Measurements from ENCODE around the gene CBX6. TPM values are rescaled to one million over a fixed set of nuclear protein-coding genes. Genes with fewer than 3 reads are reported as not detected.

Gene CBX6
- total RNA-seq, 1 experiment from 2014 or later: 90.0 TPM

DNA sequence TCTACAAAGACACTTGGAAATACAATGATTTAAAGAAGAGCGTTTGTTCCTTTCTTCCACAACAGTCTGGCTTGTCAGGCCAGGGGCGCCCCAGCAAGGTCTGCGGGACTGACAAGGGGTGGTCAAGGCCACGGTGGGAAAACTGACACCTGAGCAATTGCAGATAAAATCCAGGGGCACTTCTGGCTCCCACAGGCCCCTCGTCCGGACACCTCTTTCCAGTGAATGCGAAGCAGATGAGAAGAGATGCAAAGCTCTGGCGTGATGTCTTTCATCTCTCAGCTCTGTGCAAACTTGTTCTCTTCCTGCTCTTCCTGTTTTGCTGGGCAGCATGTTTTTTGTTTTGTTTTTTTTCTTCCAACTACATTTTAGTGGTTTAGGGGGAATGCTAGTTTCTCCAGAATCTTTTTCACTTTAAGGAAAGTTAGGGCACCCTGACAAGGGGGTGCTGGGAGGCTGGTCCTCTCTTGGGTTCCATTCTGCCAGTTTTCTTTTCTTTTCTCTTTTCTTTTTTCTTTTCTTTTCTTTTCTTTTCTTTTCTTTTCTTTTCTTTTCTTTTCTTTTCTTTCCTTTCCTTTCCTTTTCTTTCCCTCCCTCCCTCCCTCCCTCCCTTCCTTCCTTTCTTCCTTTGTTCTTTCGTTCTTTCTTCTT lies 11.1 kb upstream of the CBX6 start:
- no peak overlapping the region for H3K4me3 ChIP-seq (replicated peaks in 1 of 2; ENCODE audit: low read depth in 1 of 2, low read length in 2 of 2)
- H3K9me2 ChIP-seq (ENCODE audit: insufficient read depth): no peaks in the 10 kb centered on the region
- DNase-seq (ENCODE audit: low read depth, low spot score): no peak
- no peak overlapping the region for H2AFZ ChIP-seq (ENCODE audit: low read depth, low read length, poor library complexity, severe bottlenecking)
- TF ChIP-seq POLR2A (IDR thresholded peaks at IDR 0.05; ENCODE audit: borderline replicate concordance, extremely low read depth, insufficient read depth, insufficient read length): no peak
- TF ChIP-seq TCF7L2 (IDR thresholded peaks at IDR 0.05; ENCODE audit: borderline replicate concordance, extremely low read depth, insufficient read depth, insufficient read length): no peak
- no peak for TF ChIP-seq SRF (IDR thresholded peaks at IDR 0.05; ENCODE audit: low read depth)
- no peak for TF ChIP-seq EGR1 (IDR thresholded peaks at IDR 0.05; ENCODE audit: low read depth)
- no peaks in the 10 kb centered on the region for H3K36me3 ChIP-seq (ENCODE audit: control insufficient read depth in 1 of 2, insufficient read depth in 2 of 2, low read length in 2 of 2)
- BruUV-seq (replicated peaks): no TSS peak
- no peaks in the 10 kb centered on the region for H4K20me1 ChIP-seq (ENCODE audit: insufficient read depth)
- peaks cover 0 to 2% of the 10 kb centered on the region in 2 experiments; a peak in 1 of 4 replicates for H3K4me1 ChIP-seq (ENCODE audit: control insufficient read depth in 1 of 2, insufficient read depth in 2 of 2, low read length in 2 of 2)
- no peaks in the 10 kb centered on the region for H3K79me2 ChIP-seq (ENCODE audit: insufficient read depth, low read length)
- ATAC-seq: no peak
- H3K9me3 ChIP-seq (ENCODE audit: control insufficient read depth in 1 of 2, insufficient read depth in 1 of 2, low read depth in 1 of 2, low read length in 2 of 2): no peaks in the 10 kb centered on the region
- intact Hi-C loops (cut with micrococcal nuclease): no loop called here
- no peaks in the 10 kb centered on the region for H3K27me3 ChIP-seq (ENCODE audit: insufficient read depth, low read length)
- H3K4me2 ChIP-seq (ENCODE audit: low read length): no peak overlapping the region
- no peak overlapping the region for H3K27ac ChIP-seq (ENCODE audit: low read depth, low read length)
- RAD21 ChIA-PET (ENCODE audit: low non-redundant PET in 1 of 2, low total read pairs in 2 of 2, uncharacterized antibody in 2 of 2, unreplicated experiment in 2 of 2): no interaction called here
- CTCF ChIA-PET: interaction anchor here (1.2 kb wide), 1 partner anchor 13 kb away, joined by 3 read pairs; no protein-coding TSS in a partner anchor
- POLR2A ChIA-PET: no interaction called here
- H3K9ac ChIP-seq (ENCODE audit: low read length): no peak overlapping the region

DNA sequence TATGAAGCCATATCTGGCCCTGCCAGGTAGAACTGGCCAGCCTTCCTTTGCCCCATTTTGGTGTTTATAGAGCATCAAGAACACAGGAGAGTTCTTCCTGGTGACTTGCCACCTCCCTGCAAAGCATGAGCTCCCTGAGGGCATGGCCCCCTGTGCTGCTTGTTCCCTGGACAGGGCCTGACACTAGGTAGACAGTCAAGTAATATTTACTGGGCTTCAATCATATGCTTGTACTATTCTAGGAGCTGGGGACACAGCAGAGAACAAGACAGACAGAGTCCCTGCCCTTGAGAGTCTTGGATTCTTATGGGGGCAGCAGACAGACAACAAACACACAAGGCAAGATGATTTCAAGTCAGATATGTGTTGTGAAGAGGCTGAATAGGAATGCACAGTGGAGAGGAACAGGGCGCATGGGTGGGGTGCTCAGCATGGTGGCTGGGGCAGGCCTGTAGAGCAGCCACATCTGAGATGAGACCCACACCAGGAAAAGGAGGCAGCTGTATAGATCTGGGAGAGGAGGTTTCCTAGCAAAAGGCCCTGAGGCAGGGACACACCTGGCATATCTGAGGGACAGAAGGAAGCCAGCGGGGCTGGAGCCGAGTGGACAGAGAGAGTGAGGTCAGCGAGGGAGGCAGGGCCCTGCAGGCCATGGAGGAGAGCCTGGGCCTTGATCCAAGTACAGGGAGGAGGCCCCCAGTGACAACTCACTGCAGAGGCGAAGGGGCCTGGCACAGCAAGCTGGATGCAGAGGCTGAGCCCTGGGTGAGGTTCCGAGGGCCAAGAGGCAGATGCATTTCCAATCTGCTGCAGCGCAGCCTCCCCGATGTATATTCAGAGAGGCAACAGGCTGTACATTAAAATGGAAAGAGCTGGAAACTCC lies 10.2 kb upstream of the CBX6 start:
- no TSS peak for BruUV-seq (replicated peaks)
- TF ChIP-seq CEBPB (IDR thresholded peaks at IDR 0.05; ENCODE audit: low read depth) (no peak), SIN3A (IDR thresholded peaks at IDR 0.05; ENCODE audit: low read depth) (no peak), EZH2 (IDR thresholded peaks at IDR 0.05) (no peak), EZH2phosphoT487 (IDR thresholded peaks at IDR 0.05; ENCODE audit: borderline replicate concordance) (no peak), ELF1 (IDR thresholded peaks at IDR 0.05; ENCODE audit: borderline replicate concordance, low read depth) (no peak), JUND (IDR thresholded peaks at IDR 0.05) (no peak), YY1 (IDR thresholded peaks at IDR 0.05; ENCODE audit: extremely low read depth, insufficient replicate concordance, low read depth, low read length) (no peak), RAD21 (IDR thresholded peaks at IDR 0.05; ENCODE audit: low read depth) (no peak), SP1 (IDR thresholded peaks at IDR 0.05; ENCODE audit: low read depth) (no peak), POLR2AphosphoS5 (IDR thresholded peaks at IDR 0.05; ENCODE audit: low read depth, low read length) (no peak), ZNF274 (IDR thresholded peaks at IDR 0.05; ENCODE audit: low read depth, low read length) (no peak), CBX3 (IDR thresholded peaks at IDR 0.05; ENCODE audit: low read depth) (no peak)
- TF ChIP-seq, protein P1, sequence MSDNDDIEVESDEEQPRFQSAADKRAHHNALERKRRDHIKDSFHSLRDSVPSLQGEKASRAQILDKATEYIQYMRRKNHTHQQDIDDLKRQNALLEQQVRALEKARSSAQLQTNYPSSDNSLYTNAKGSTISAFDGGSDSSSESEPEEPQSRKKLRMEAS (IDR thresholded peaks at IDR 0.05): no peak
- TF ChIP-seq, protein P2, sequence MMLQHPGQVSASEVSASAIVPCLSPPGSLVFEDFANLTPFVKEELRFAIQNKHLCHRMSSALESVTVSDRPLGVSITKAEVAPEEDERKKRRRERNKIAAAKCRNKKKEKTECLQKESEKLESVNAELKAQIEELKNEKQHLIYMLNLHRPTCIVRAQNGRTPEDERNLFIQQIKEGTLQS (IDR thresholded peaks at IDR 0.05): no peak
- TF ChIP-seq, protein P3, sequence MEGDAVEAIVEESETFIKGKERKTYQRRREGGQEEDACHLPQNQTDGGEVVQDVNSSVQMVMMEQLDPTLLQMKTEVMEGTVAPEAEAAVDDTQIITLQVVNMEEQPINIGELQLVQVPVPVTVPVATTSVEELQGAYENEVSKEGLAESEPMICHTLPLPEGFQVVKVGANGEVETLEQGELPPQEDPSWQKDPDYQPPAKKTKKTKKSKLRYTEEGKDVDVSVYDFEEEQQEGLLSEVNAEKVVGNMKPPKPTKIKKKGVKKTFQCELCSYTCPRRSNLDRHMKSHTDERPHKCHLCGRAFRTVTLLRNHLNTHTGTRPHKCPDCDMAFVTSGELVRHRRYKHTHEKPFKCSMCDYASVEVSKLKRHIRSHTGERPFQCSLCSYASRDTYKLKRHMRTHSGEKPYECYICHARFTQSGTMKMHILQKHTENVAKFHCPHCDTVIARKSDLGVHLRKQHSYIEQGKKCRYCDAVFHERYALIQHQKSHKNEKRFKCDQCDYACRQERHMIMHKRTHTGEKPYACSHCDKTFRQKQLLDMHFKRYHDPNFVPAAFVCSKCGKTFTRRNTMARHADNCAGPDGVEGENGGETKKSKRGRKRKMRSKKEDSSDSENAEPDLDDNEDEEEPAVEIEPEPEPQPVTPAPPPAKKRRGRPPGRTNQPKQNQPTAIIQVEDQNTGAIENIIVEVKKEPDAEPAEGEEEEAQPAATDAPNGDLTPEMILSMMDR (IDR thresholded peaks at IDR 0.05 in 2 of 3, conservative IDR thresholded peaks at IDR 0.05 in 1 of 3; ENCODE audit: borderline replicate concordance in 1 of 3, insufficient read depth in 1 of 3, low read depth in 2 of 3, low read length in 2 of 3): no peak

More for the DNA sequence above, 10.2 kb upstream of the CBX6 start:
- Histone ChIP-seq H3K36me3 (ENCODE audit: control insufficient read depth in 1 of 2, insufficient read depth in 2 of 2, low read length in 2 of 2) (no peaks in the 10 kb centered on the region), H3K9me3 (ENCODE audit: control insufficient read depth in 1 of 2, insufficient read depth in 1 of 2, low read depth in 1 of 2, low read length in 2 of 2) (no peaks in the 10 kb centered on the region), H3K4me1 (ENCODE audit: control insufficient read depth in 1 of 2, insufficient read depth in 2 of 2, low read length in 2 of 2) (peaks cover 0 to 2% of the 10 kb centered on the region in 2 experiments; a peak in 1 of 4 replicates), H3K79me2 (ENCODE audit: insufficient read depth, low read length) (no peaks in the 10 kb centered on the region), H3K9ac (ENCODE audit: low read length) (no peak overlapping the region), H3K27me3 (ENCODE audit: insufficient read depth, low read length) (no peaks in the 10 kb centered on the region), H3K9me2 (ENCODE audit: insufficient read depth) (no peaks in the 10 kb centered on the region), H3K27ac (ENCODE audit: low read depth, low read length) (no peak overlapping the region), H3K4me2 (ENCODE audit: low read length) (no peak overlapping the region), H3K4me3 (replicated peaks in 1 of 2; ENCODE audit: low read depth in 1 of 2, low read length in 2 of 2) (no peak overlapping the region), H4K20me1 (ENCODE audit: insufficient read depth) (no peaks in the 10 kb centered on the region), H2AFZ (ENCODE audit: low read depth, low read length, poor library complexity, severe bottlenecking) (no peak overlapping the region)
- ATAC-seq: no peak
- POLR2A ChIA-PET: no interaction called here
- intact Hi-C loops (cut with micrococcal nuclease): no loop called here
- RAD21 ChIA-PET (ENCODE audit: low non-redundant PET in 1 of 2, low total read pairs in 2 of 2, uncharacterized antibody in 2 of 2, unreplicated experiment in 2 of 2): no interaction called here
- CTCF ChIA-PET: no interaction called here
- DNase-seq (ENCODE audit: low read depth, low spot score): no peak

Data from HCT116 (cell line).